Adrenal gland (tissue), 5 donors: Measurements from ENCODE around the gene SELENOO.
A peak's percentile ranks its signal among the peaks of the same experiment; 100 is the strongest.

Experiments
- POLR2A ChIP-seq, 2 donors: fragments of 450-650 bp; IDR thresholded peaks; one replicate each; pipeline ENCODE4 v1.6.1; 2017; ENCODE audit warnings: antibody characterized with exemption in 2 of 2, mild to moderate bottlenecking in 2 of 2, moderate library complexity in 1 of 2
- TF ChIP-seq, protein P1 (sequence below), 6 experiments: fragments of 450-650 bp in 4 of 6; fragments of 200-600 bp in 2 of 6; sonication (generic) in 1 of 6; IDR thresholded peaks; 1 replicate in 5 of 6; 2 replicates in 1 of 6; pipeline versions ENCODE4 v1.5.1 to v1.8.0; 2016 to 2021; ENCODE audit warnings: antibody characterized with exemption in 6 of 6, mild to moderate bottlenecking in 2 of 6, moderate library complexity in 1 of 6
- donor health status: DM: no; HTN: no; CAD: no.

DNA sequence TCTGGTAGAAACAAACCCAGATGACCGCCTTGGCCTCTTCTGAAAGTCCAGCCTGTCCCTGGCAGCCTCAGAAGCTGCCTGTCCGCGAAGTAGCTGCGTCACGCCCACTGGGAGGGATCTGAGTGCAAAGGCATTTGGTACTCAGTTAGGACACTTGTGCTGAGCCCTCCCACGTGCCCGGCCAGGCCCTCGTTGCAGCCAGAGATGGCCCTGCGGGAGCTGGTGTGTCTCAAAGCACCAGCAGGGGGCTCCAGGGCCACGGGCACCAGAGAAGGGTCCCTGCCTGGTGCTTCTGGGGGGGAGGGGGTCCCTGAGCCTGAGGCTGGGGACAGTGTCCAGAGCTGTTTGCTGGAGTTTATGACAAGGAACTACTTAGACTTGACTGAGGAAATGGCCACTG lies 5.8 kb downstream of the SELENOO start:
- TF ChIP-seq POLR2A (IDR thresholded peaks at IDR 0.05), result no peak
- TF ChIP-seq, protein P1, sequence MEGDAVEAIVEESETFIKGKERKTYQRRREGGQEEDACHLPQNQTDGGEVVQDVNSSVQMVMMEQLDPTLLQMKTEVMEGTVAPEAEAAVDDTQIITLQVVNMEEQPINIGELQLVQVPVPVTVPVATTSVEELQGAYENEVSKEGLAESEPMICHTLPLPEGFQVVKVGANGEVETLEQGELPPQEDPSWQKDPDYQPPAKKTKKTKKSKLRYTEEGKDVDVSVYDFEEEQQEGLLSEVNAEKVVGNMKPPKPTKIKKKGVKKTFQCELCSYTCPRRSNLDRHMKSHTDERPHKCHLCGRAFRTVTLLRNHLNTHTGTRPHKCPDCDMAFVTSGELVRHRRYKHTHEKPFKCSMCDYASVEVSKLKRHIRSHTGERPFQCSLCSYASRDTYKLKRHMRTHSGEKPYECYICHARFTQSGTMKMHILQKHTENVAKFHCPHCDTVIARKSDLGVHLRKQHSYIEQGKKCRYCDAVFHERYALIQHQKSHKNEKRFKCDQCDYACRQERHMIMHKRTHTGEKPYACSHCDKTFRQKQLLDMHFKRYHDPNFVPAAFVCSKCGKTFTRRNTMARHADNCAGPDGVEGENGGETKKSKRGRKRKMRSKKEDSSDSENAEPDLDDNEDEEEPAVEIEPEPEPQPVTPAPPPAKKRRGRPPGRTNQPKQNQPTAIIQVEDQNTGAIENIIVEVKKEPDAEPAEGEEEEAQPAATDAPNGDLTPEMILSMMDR (IDR thresholded peaks at IDR 0.05), result peak; percentile 9 to 42 (median 25)
